Mononuclear cell (primary cell): ENCODE data around the gene ANKRD29. TPM values are rescaled to one million over a fixed set of nuclear protein-coding genes. Genes with fewer than 3 reads are reported as not detected.
"Not testable (repeated sequence)": the region's sequence is repeated elsewhere in the genome, so short reads cannot be mapped to it uniquely, and the experiment has no call there.

ENCODE experiments used
- H3K27me3 ChIP-seq: 2 replicates; pipeline ENCODE4 v1.6.0; 2011; ENCODE audit warnings: low read length, control low read depth; ENCODE audit not compliant: insufficient read depth
- H3K4me1 ChIP-seq: 2 replicates; pipeline ENCODE4 v1.5.1; 2011; ENCODE audit warnings: mild to moderate bottlenecking, low read length, control low read depth; ENCODE audit not compliant: insufficient read depth
- H3K4me3 ChIP-seq: 2 replicates; pipeline ENCODE4 v1.5.1; 2011; ENCODE audit warnings: mild to moderate bottlenecking, low read length, moderate library complexity
- H3K9me3 ChIP-seq: 2 replicates; pipeline ENCODE4 v1.5.1; 2011; ENCODE audit warnings: low read depth, mild to moderate bottlenecking, control low read depth, low read length
- total RNA-seq: library from RNA; depleted of rRNA; stranded (reverse); fragments of >200 nt; gene quantifications from one replicate; pipeline ENCODE4 v1.2.3, GENCODE V29; 2012

Gene ANKRD29
- total RNA-seq, 1 donor: 0.52 TPM

GRCh38 chr18:23574611-23575308 lies 88.0 kb downstream of the ANKRD29 start:
- Histone ChIP-seq H3K4me3 (no peak overlapping the region), H3K27me3 (no peaks in the 10 kb centered on the region), H3K9me3 (no peaks in the 10 kb centered on the region), H3K4me1 (peaks cover 47% of the 10 kb centered on the region)

GRCh38 chr18:23573626-23574431 lies 88.9 kb downstream of the ANKRD29 start:
- Histone ChIP-seq H3K4me3 (no peak overlapping the region), H3K4me1 (peaks cover 40% of the 10 kb centered on the region)

GRCh38 chr18:23573020-23573419 lies 89.7 kb downstream of the ANKRD29 start:
- H3K4me1 ChIP-seq: peaks cover 32% of the 10 kb centered on the region

More at GRCh38 chr18:23573626-23574431, 88.9 kb downstream of the ANKRD29 start:
- H3K27me3 ChIP-seq: no peaks in the 10 kb centered on the region
- no peaks in the 10 kb centered on the region for H3K9me3 ChIP-seq

GRCh38 chr18:23572570-23572969 lies 90.1 kb downstream of the ANKRD29 start:
- no peaks in the 10 kb centered on the region for H3K27me3 ChIP-seq
- H3K9me3 ChIP-seq: no peaks in the 10 kb centered on the region
- peaks cover 32% of the 10 kb centered on the region for H3K4me1 ChIP-seq
- H3K4me3 ChIP-seq: no peak overlapping the region

More at GRCh38 chr18:23573020-23573419, 89.7 kb downstream of the ANKRD29 start:
- Histone ChIP-seq H3K27me3 (no peaks in the 10 kb centered on the region), H3K9me3 (no peaks in the 10 kb centered on the region), H3K4me3 (no peak overlapping the region)

GRCh38 chr18:23572012-23572411 lies 90.7 kb downstream of the ANKRD29 start:
- Histone ChIP-seq H3K4me1 (peaks cover 32% of the 10 kb centered on the region), H3K9me3 (no peaks in the 10 kb centered on the region), H3K4me3 (no peak overlapping the region)

GRCh38 chr18:23570912-23571504 lies 91.7 kb downstream of the ANKRD29 start:
- no peaks in the 10 kb centered on the region for H3K27me3 ChIP-seq
- H3K9me3 ChIP-seq: no peaks in the 10 kb centered on the region
- H3K4me3 ChIP-seq: no peak overlapping the region
- peaks cover 32% of the 10 kb centered on the region for H3K4me1 ChIP-seq

More at GRCh38 chr18:23572012-23572411, 90.7 kb downstream of the ANKRD29 start:
- no peaks in the 10 kb centered on the region for H3K27me3 ChIP-seq

- H3K4me3 ChIP-seq: no peak overlapping the region
- H3K9me3 ChIP-seq: no peaks in the 10 kb centered on the region
These were observed 93.2 kb downstream of the ANKRD29 start for GRCh38 chr18:23569299-23570063.

GRCh38 chr18:23568281-23569138 lies 94.2 kb downstream of the ANKRD29 start:
- no peak overlapping the region for H3K4me3 ChIP-seq
- no peaks in the 10 kb centered on the region for H3K27me3 ChIP-seq
- peaks cover 19% of the 10 kb centered on the region for H3K4me1 ChIP-seq
- no peaks in the 10 kb centered on the region for H3K9me3 ChIP-seq

More at GRCh38 chr18:23569299-23570063, 93.2 kb downstream of the ANKRD29 start:
- Histone ChIP-seq H3K27me3 (no peaks in the 10 kb centered on the region), H3K4me1 (peaks cover 20% of the 10 kb centered on the region)

- Histone ChIP-seq H3K27me3 (no peaks in the 10 kb centered on the region), H3K4me3 (no peak overlapping the region), H3K9me3 (no peaks in the 10 kb centered on the region), H3K4me1 (peaks cover 15% of the 10 kb centered on the region)
These were observed 95.0 kb downstream of the ANKRD29 start for GRCh38 chr18:23567671-23568070.

GRCh38 chr18:23565916-23566547 lies 96.7 kb downstream of the ANKRD29 start:
- Histone ChIP-seq H3K4me1 (peaks cover 11% of the 10 kb centered on the region), H3K27me3 (no peaks in the 10 kb centered on the region), H3K9me3 (no peaks in the 10 kb centered on the region), H3K4me3 (no peak overlapping the region)

- H3K4me1 ChIP-seq: peaks cover 11% of the 10 kb centered on the region
- H3K9me3 ChIP-seq: no peaks in the 10 kb centered on the region
- no peak overlapping the region for H3K4me3 ChIP-seq
- no peaks in the 10 kb centered on the region for H3K27me3 ChIP-seq
These were observed 99.2 kb downstream of the ANKRD29 start for GRCh38 chr18:23563377-23564043.

- peaks cover 11% of the 10 kb centered on the region for H3K4me1 ChIP-seq
- H3K9me3 ChIP-seq: no peaks in the 10 kb centered on the region
- no peaks in the 10 kb centered on the region for H3K27me3 ChIP-seq
- no peak overlapping the region for H3K4me3 ChIP-seq
These were observed 102.5 kb downstream of the ANKRD29 start for GRCh38 chr18:23560186-23560585.

- H3K4me3 ChIP-seq, H3K4me1 ChIP-seq, H3K9me3 ChIP-seq, H3K27me3 ChIP-seq: not testable (repeated sequence)
These were observed 105.2 kb downstream of the ANKRD29 start for GRCh38 chr18:23557511-23557910.
